AG09319 (cell line): ENCODE measurements around the gene ELOB.

Experiments used
- DNase-seq: peaks from one replicate; pipeline ENCODE4 v3.0.0-alpha.2; 2010; ENCODE audit warnings: low read depth; ENCODE audit errors: extremely low read depth
- CTCF ChIP-seq: IDR thresholded peaks from 2 replicates; pipeline ENCODE4 v1.5.1; 2011; ENCODE audit warnings: low read depth, mild to moderate bottlenecking, inconsistent platforms, low read length, moderate library complexity

ELOB gene

GRCh38 chr16:2762711-2763110 lies 14.4 kb downstream of the ELOB start:
- TF ChIP-seq CTCF = no peak
- no peak for DNase-seq

GRCh38 chr16:2761886-2762583 lies 15.0 kb downstream of the ELOB start:
- no peak for TF ChIP-seq CTCF

GRCh38 chr16:2761472-2761871 lies 15.6 kb downstream of the ELOB start:
- TF ChIP-seq CTCF = no peak
- DNase-seq = no peak

More at GRCh38 chr16:2761886-2762583, 15.0 kb downstream of the ELOB start:
- no peak for DNase-seq

- no peak for DNase-seq
- TF ChIP-seq CTCF = no peak
Observed at GRCh38 chr16:2757344-2757743, 19.7 kb downstream of the ELOB start.

GRCh38 chr16:2756288-2757015 lies 20.6 kb downstream of the ELOB start:
- DNase-seq = no peak
- no peak for TF ChIP-seq CTCF

- TF ChIP-seq CTCF = no peak
- DNase-seq = no peak
Observed at GRCh38 chr16:2755158-2755557, 21.9 kb downstream of the ELOB start.

GRCh38 chr16:2753733-2754020 lies 23.4 kb downstream of the ELOB start:
- TF ChIP-seq CTCF = no peak; the same call in 1 of the 2 replicates
- DNase-seq = no peak
